Measurements from ENCODE around the gene NAALADL2. TPM values are rescaled to one million over a fixed set of nuclear protein-coding genes. Genes with fewer than 3 reads are reported as not detected.

Gene NAALADL2
- total and polyA plus RNA-seq, 9 of the 15 experiments (the other 6 are each of a cell fraction or from before 2014, with no cell fraction given), result 0.29 to 1.1 (median 0.79) TPM; not detected in 1

DNA sequence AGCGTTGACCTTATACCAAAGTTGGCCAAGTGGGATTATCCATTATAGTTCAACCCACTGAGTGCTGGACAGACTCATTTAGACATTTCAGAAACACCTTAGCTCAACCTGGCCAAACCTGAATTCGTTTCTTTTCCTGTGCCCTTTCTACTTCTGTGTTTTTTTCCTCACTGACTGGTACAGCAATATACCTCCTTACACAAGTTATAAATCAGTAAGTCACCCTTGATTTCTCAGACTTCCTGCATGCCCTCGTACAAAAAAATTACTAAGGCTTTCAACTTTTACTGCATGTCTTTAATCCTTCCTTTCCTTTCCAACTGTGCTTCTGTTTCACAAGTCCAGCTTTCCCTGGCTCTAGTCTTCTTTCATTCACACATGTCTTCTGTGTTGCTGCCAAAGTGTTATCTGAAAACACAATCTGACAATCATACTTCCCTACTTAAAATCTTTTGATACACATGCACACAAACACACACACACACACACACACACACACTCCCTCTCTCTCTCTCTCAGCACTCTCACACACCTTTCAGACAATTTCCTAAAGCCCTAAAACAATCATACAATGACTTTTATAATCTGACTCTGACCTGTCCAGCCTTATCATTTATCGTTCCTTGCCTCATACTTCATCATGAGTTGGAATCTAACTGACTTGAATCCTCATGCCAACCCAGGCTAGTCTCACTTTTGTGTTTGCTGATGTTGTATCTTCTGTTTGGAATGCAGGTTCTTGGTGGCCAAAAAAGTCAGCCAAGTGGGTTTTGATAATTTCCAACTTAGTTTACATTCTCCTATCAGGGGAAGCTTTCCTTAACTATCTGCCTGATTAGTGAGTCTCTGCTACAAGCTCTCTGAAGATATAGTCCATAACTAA is 436.4 kb downstream of the NAALADL2 start (continued):
- TF ChIP-seq, protein P1, sequence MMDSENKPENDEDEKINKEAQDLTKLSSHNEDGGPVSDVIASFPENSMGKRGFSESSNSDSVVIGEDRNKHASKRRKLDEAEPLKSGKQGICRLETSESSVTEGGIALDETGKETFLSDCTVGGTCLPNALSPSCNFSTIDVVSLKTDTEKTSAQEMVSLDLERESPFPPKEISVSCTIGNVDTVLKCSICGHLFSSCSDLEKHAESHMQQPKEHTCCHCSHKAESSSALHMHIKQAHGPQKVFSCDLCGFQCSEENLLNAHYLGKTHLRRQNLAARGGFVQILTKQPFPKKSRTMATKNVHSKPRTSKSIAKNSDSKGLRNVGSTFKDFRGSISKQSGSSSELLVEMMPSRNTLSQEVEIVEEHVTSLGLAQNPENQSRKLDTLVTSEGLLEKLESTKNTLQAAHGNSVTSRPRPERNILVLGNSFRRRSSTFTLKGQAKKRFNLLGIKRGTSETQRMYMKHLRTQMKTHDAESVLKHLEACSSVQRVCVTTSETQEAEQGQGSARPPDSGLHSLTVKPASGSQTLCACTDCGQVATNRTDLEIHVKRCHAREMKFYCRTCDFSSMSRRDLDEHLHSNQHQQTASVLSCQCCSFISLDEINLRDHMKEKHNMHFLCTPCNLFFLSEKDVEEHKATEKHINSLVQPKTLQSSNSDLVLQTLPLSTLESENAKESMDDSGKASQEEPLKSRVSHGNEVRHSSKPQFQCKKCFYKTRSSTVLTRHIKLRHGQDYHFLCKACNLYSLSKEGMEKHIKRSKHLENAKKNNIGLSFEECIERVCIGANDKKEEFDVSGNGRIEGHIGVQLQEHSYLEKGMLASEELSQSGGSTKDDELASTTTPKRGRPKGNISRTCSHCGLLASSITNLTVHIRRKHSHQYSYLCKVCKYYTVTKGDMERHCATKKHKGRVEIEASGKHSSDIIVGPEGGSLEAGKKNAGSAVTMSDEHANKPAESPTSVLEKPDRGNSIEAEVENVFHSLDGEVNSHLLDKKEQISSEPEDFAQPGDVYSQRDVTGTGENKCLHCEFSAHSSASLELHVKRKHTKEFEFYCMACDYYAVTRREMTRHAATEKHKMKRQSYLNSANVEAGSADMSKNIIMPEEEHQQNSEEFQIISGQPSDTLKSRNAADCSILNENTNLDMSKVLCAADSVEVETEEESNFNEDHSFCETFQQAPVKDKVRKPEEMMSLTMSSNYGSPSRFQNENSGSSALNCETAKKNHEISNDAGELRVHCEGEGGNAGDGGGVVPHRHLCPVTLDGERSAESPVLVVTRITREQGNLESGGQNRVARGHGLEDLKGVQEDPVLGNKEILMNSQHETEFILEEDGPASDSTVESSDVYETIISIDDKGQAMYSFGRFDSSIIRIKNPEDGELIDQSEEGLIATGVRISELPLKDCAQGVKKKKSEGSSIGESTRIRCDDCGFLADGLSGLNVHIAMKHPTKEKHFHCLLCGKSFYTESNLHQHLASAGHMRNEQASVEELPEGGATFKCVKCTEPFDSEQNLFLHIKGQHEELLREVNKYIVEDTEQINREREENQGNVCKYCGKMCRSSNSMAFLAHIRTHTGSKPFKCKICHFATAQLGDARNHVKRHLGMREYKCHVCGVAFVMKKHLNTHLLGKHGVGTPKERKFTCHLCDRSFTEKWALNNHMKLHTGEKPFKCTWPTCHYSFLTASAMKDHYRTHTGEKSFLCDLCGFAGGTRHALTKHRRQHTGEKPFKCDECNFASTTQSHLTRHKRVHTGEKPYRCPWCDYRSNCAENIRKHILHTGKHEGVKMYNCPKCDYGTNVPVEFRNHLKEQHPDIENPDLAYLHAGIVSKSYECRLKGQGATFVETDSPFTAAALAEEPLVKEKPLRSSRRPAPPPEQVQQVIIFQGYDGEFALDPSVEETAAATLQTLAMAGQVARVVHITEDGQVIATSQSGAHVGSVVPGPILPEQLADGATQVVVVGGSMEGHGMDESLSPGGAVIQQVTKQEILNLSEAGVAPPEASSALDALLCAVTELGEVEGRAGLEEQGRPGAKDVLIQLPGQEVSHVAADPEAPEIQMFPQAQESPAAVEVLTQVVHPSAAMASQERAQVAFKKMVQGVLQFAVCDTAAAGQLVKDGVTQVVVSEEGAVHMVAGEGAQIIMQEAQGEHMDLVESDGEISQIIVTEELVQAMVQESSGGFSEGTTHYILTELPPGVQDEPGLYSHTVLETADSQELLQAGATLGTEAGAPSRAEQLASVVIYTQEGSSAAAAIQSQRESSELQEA (IDR thresholded peaks at IDR 0.05; ENCODE audit: low read depth), result no peak
- TF ChIP-seq ZNF717 (CRISPR knock-in tag; IDR thresholded peaks at IDR 0.05), result no peak
- no peak for TF ChIP-seq ZNF174 (CRISPR knock-in tag; IDR thresholded peaks at IDR 0.05)
- no peak for TF ChIP-seq PTTG1 (tag; IDR thresholded peaks at IDR 0.05; ENCODE audit: low read depth)
- TF ChIP-seq, protein P2, sequence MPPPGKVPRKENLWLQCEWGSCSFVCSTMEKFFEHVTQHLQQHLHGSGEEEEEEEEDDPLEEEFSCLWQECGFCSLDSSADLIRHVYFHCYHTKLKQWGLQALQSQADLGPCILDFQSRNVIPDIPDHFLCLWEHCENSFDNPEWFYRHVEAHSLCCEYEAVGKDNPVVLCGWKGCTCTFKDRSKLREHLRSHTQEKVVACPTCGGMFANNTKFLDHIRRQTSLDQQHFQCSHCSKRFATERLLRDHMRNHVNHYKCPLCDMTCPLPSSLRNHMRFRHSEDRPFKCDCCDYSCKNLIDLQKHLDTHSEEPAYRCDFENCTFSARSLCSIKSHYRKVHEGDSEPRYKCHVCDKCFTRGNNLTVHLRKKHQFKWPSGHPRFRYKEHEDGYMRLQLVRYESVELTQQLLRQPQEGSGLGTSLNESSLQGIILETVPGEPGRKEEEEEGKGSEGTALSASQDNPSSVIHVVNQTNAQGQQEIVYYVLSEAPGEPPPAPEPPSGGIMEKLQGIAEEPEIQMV (tag; conservative IDR thresholded peaks at IDR 0.05; ENCODE audit: low read depth), result no peak
- TF ChIP-seq ATF1 (CRISPR knock-in tag; IDR thresholded peaks at IDR 0.05), result no peak
- TF ChIP-seq ATF1 (tag; IDR thresholded peaks at IDR 0.05), result no peak
- TF ChIP-seq SPI1 (IDR thresholded peaks at IDR 0.05; ENCODE audit: borderline replicate concordance, low read depth, low read length), result no peak
- no peak for TF ChIP-seq CHD1 (IDR thresholded peaks at IDR 0.05; ENCODE audit: low read length)
- TF ChIP-seq MYC (IDR thresholded peaks at IDR 0.05; ENCODE audit: low read depth, low read length), result no peak
- TF ChIP-seq MYC (CRISPR knock-in tag; IDR thresholded peaks at IDR 0.05; ENCODE audit: borderline replicate concordance, low read depth), result no peak
- TF ChIP-seq ZBED1 (IDR thresholded peaks at IDR 0.05), result no peak
- no peak for TF ChIP-seq JUN (IDR thresholded peaks at IDR 0.05; ENCODE audit: borderline replicate concordance, low read depth, low read length)
- no peak for TF ChIP-seq JUN (CRISPR knock-in tag; IDR thresholded peaks at IDR 0.05; ENCODE audit: borderline replicate concordance)
